Fibroblast of pulmonary artery (primary cell): ENCODE results near the gene NPEPL1.

Experiments
- DNase-seq: peaks from one replicate; pipeline ENCODE4 v3.0.0-alpha.2; 2010; ENCODE audit warnings: low read depth
- H3K4me3 ChIP-seq: replicated peaks from 2 replicates; pipeline ENCODE4 v1.5.1; 2011; ENCODE audit warnings: low read depth, mild to moderate bottlenecking, control low read depth, low read length, moderate library complexity
- TF ChIP-seq, protein P1 (sequence below): IDR thresholded peaks from 2 replicates; pipeline ENCODE4 v1.5.1; 2011; ENCODE audit warnings: mild to moderate bottlenecking, control low read depth, low read length, inconsistent platforms; ENCODE audit errors: missing control alignments

NPEPL1 gene

DNA sequence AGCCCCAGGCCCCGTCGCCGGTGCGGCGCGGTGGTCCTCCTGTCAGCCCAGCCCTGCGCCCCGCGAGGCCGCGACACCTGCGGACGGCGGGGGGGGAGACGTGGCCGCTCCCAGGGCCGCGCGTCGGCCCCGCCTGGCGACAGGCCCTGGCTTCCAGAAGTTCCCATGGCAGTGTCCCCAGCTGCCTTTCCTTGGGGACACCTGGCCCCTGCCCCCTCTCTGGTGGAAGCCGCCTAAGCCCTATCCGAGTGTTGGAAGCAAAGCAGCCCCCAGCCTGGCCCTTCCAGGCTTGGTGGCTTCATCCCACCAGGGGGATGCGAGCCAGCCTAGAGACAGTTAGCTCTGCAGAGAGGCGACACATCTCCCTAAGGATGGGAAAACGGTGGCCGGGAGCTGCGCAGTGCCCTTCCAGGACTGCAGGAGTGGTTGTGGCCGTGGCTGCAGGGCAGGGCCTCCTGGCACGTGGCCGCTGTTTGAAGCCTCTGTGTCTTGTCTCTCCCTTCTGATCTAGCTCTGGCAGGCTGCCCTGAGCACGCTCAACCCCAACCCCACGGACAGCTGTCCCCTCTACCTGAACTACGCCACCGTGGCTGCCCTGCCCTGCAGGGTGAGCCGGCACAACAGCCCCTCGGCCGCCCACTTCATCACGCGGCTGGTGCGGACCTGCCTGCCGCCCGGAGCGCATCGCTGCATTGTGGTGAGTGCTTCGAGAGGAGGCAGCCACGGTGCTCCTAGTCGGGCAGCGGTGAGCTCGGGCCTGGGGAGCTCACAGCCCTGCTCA lies 816 bp downstream of the NPEPL1 start:
- H3K4me3 ChIP-seq, result peak overlapping the region; percentile 44
- TF ChIP-seq, protein P1, sequence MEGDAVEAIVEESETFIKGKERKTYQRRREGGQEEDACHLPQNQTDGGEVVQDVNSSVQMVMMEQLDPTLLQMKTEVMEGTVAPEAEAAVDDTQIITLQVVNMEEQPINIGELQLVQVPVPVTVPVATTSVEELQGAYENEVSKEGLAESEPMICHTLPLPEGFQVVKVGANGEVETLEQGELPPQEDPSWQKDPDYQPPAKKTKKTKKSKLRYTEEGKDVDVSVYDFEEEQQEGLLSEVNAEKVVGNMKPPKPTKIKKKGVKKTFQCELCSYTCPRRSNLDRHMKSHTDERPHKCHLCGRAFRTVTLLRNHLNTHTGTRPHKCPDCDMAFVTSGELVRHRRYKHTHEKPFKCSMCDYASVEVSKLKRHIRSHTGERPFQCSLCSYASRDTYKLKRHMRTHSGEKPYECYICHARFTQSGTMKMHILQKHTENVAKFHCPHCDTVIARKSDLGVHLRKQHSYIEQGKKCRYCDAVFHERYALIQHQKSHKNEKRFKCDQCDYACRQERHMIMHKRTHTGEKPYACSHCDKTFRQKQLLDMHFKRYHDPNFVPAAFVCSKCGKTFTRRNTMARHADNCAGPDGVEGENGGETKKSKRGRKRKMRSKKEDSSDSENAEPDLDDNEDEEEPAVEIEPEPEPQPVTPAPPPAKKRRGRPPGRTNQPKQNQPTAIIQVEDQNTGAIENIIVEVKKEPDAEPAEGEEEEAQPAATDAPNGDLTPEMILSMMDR, result no peak
- no peak for DNase-seq

DNA sequence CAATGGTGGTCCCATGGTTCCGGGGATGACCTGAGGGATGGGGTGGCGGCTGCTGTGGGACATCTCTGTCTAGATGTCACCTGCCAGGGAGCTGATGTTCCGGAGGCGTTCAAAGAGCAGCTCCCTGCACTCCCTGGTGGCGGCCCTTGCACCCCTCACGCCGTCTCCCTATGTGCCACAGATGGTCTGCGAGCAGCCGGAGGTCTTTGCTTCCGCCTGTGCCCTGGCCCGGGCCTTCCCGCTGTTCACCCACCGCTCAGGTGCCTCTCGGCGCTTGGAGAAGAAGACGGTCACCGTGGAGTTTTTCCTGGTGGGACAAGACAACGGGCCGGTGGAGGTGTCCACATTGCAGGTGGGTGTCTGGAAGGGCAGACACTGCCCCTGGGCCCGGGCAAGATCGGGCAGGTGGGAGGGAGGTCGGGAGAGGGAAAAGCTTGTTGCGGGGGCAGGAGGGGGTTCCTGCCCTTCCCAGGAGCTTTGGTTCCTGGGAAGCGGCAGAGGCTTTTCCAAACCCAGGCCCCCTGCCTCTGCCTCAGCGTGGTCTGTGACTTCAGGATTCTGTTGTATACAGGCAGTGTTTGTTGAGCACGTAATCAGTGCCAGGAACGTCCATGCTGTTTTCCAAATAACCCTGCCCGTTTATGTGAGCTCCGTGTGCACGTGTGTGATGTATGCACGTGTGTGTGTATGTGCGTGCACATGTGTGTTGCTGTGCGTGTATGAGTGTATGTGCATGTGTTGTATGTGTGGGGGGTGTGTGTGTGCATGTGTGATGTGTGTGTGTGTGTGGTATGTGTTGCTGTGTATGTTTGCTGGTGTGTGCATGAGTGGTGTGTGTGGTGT lies 1.9 kb downstream of the NPEPL1 start:
- H3K4me3 ChIP-seq, result no peak overlapping the region
- DNase-seq, result no peak
- TF ChIP-seq, protein P1, result no peak

DNA sequence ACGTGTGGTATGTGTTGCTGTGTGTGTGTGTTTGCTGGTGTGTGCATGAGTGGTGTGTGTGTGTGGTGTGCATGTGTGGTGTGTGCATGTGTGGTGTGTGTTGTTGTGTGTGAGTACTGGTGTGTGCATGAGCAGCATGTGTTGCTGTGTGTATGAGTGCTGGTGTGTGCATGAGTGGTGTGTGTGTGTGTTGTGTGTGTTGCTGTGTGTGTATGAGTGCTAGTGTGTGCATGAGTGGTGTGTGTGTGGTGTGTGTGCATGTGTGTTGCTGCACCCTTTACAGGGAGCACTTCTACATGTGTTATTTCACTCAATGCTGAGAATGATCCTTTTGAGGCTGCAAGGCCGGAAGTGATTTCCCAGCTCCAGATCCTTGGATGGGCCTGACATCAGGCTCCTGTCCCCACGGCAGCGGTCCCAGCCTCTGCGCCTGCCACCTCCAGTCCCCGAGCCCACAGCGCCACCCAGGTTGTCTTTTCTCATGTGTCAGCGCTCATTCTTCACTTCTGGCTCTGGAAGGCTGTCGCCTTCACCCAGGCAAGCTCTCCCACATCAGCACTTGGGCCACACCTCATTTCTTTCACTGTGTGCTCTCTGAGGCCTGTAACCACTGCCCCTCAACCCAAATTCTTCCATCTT lies 2.6 kb downstream of the NPEPL1 start:
- DNase-seq, result no peak
- no peak overlapping the region for H3K4me3 ChIP-seq
- TF ChIP-seq, protein P1, result no peak

DNA sequence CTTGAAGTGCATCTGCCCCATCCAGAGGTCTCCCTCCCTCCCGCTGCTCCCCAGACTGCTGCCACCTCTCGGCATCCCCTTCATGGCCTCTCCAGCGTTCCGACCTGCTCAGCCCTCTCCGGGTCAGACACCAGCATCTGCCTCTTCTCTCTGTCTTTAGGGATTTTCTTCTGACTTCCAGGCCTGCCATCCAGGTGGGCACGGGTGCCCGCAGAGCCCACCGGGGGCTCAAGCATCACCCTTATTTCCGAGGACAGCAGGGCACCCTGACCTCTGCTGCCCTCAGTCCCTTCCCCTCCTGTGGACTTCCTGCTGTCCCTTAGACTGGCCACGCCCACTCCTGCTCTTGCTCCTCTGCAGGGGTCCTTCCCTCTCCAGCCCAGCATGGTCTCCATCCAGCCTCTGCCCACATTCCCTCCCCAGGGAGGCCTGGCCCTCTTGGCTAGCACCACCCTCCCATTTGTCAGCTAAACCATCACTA lies 3.3 kb downstream of the NPEPL1 start:
- no peak overlapping the region for H3K4me3 ChIP-seq
- no peak for DNase-seq
- TF ChIP-seq, protein P1, result no peak

DNA sequence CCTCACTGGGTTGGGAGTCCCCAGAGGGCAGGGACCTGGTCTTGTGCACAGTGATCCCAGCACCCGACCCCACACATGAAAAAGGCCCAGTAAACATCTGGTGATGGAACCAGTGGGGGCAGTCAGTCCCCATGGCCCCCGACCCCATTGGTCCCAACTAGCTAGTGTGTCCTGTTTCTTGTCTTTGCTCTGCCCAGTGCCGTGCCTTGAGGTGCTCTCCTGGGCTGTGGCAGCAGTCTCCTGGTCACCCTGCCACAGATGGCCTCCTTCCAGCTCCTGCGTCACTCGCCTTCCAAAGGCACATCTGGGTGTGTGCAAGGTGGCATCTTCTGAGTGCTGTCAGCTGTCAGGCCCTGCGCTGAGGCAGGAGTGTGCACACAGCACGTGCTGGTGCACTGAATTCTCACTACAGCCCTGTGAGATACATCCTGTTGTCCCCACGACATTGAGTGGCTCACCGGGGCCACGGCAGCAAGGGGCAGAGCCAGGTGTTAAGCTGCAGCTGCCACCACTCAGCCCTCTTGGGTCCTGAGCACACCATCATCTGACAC lies 3.9 kb downstream of the NPEPL1 start:
- H3K4me3 ChIP-seq, result no peak overlapping the region
- DNase-seq, result no peak
- TF ChIP-seq, protein P1, result no peak

DNA sequence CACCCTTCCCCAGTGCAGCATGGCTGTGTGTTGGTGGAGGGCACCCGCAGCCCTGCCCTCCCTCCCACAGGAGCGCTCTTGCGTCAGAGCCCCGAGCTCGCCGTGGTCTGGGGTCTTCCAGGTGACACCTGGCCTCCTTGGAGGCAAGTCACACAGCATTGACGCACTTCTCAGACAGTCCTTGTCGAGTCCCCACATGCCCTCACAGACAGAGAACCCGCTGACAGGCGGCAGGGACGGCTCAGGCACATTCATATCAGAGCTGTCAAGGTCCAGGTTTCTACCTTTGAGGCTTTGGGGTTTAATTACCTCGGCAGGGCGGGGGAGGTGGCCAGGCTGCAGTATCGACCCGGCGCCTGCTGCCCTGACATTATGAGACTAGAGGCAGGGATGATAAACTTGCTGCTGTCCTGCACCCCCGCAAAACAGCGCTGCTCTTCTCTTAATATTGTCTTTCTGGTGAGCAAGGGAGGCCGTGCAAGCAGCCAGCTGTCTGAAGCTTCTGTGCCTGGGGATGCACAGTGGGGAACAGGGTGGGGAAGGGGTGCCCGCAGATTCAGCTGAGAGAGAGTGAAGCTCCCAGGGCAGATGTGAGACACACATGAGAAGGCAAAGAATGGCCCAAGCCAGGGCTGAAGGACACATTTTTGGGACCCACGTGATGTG lies 4.7 kb downstream of the NPEPL1 start:
- DNase-seq, result no peak
- no peak overlapping the region for H3K4me3 ChIP-seq
- TF ChIP-seq, protein P1, result no peak
